Gastrocnemius medialis (tissue), 4 donors: Measurements from ENCODE around the gene CAMTA1.

Source experiments
- CTCF ChIP-seq, 5 experiments: fragments of 450-650 bp in 3 of 5; fragments of 200-600 bp in 2 of 5; sonication (generic) in 2 of 5; IDR thresholded peaks in 4 of 5; conservative IDR thresholded peaks in 1 of 5; 1 replicate in 4 of 5; 2 replicates in 1 of 5; pipeline ENCODE4 v1.5.1; 2016 to 2019; ENCODE audit warnings: antibody characterized with exemption in 5 of 5, mild to moderate bottlenecking in 3 of 5, moderate library complexity in 3 of 5
- POLR2A ChIP-seq, 2 donors: fragments of 450-650 bp; IDR thresholded peaks; one replicate each; pipeline ENCODE4 v1.6.1; 2017; ENCODE audit warnings: antibody characterized with exemption in 2 of 2, mild to moderate bottlenecking in 2 of 2, moderate library complexity in 2 of 2

DNA sequence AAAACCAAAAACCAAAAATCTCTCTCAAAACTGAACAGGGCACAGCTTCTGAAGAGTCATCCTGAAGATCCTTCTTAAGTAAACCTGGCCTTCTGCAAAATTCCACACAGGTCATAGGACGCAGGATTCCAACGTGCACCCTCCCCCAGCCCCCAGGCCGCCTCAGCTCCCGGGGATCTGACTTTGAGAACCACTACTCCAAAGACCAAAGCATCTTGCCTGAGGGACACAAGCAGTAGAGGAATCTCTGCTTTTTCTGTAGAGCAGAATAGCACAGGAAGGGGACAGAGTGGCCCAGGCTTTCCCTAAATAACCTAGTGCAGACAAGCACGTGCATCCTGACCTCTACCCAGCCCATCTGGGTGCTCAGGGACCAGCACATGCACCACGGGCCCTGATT lies 881.0 kb downstream of the CAMTA1 start:
- TF ChIP-seq CTCF (IDR thresholded peaks at IDR 0.05 in 4 of 5, conservative IDR thresholded peaks at IDR 0.05 in 1 of 5) (no peak), POLR2A (IDR thresholded peaks at IDR 0.05) (no peak)
